GM19463 (cell line): ENCODE measurements around the gene DSG4.

Experiments used
- ATAC-seq: cut with Tn5 transposase; IDR thresholded peaks from one replicate; pipeline ENCODE4 v1.9.1; 2021; ENCODE audit warnings: mild to moderate bottlenecking, moderate library complexity; ENCODE audit not compliant: unreplicated experiment

DSG4 gene

DNA sequence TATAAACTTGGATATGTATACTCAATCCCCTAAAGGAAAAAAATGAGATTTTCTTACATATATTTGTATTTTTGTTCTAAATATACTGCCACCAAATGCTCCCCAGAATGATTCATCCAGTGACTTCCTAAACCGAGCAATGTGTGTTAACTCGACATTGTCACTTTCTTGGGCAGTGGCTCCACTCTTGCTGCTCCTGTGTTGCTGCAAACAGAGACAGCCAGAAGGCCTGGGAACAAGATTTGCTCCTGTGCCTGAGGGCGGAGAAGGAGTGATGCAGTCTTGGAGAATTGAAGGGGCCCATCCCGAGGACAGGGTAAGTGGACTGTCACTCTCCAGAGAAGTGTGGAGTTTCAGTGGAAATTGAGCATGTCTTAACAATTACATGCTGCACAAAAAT is 32.7 kb downstream of the DSG4 start:
- no peak for ATAC-seq

GRCh38 chr18:31410716-31411483 is 34.3 kb downstream of the DSG4 start:
- no peak for ATAC-seq

DNA sequence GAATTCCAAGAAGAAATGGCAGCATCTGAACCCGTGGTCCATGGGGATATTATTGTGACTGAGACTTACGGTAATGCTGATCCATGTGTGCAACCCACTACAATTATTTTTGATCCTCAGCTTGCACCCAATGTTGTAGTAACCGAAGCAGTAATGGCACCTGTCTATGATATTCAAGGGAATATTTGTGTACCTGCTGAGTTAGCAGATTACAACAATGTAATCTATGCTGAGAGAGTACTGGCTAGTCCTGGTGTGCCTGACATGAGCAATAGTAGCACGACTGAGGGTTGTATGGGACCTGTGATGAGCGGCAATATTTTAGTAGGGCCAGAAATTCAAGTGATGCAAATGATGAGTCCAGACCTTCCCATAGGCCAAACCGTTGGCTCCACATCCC is 36.6 kb downstream of the DSG4 start:
- no peak for ATAC-seq

- ATAC-seq: no peak
Measured at GRCh38 chr18:31417850-31418249, 41.3 kb downstream of the DSG4 start.

GRCh38 chr18:31419457-31419932 is 42.9 kb downstream of the DSG4 start:
- ATAC-seq: no peak

DNA sequence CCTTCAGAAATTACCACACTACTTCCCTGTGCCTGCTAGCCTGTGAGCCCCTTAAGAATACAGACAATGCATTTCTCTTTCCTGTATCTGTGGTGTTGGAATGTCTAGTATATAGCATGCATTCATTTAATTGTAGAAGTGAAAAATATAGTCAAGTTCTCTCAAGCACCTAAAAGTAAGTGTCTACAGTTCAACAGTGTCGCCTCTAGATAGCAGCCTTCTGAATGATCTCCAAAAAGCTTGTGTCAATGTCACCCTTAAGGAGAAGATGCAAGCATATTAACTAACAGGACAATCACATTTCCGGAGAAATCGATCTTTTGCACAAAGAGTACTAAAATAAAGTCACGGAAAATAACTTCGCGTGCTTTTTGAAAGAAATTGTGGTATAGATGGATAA is 43.5 kb downstream of the DSG4 start:
- no peak for ATAC-seq

DNA sequence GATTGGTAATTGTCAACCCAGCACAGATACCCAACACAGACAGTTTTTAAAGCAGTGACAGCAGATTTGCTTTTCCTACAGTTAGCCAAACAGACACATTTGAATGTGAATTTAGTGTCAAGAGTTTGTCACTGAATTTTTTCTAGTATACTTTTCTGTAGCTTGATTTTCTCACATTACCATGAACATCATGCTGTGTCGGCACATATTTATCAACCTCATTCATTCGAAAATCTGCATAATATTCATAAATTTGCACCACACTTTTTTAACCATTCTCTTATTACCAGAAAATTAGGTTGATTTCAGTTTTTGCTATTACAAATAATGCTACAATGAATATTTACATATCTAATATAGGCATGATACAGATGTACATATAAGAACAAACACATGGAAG is 43.9 kb downstream of the DSG4 start:
- no peak for ATAC-seq

- ATAC-seq: peak; percentile 87
Measured at GRCh38 chr18:31424383-31424988, 47.9 kb downstream of the DSG4 start.

- ATAC-seq: no peak
Measured at GRCh38 chr18:31426021-31426420, 49.4 kb downstream of the DSG4 start.

DNA sequence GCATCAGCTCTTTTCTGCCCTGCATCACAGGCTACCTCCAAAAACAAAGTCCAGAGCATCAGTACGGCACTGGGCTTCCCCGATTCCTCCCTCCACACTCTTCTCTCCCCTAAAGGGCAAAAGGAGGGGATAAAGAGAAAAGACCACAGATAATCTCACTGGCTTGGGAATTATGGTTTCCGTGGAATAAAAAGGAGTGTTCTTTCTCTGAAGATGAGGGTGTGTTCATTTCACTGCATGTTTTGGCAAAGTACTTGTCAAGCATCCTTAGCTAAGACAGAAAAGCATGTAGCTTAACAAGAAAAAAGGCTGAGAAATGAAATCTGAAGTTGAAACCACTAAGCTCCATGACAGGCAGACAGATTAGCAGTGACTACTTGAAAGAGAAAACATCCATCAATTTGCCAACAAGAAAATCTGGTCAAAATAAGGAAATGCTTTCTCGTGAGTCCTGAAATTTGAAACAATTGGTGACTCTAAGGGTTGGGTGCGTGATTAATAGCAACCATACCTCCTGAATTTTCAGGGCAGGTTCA is 50.4 kb downstream of the DSG4 start:
- ATAC-seq: no peak

DNA sequence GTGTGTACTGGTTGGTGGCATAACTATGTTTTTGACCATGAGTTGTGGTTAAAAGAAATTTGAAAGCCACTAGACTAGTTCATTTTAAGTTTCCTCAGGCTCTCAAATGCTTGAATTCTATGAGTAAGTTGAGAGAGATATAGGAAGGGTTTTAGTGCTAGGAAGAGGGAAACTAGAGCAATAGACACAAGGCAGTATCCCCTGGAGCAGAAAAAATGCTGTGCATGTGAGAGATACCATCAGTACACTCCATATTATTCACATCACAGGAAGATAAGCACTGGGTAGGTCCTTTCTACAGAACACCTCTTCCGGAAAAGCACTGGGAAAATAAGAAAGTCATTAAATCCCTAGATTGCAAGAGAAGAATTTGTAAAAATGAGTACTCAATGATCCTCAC is 51.6 kb downstream of the DSG4 start:
- ATAC-seq: no peak

GRCh38 chr18:31429623-31430022 is 53.0 kb downstream of the DSG4 start:
- ATAC-seq: no peak

DNA sequence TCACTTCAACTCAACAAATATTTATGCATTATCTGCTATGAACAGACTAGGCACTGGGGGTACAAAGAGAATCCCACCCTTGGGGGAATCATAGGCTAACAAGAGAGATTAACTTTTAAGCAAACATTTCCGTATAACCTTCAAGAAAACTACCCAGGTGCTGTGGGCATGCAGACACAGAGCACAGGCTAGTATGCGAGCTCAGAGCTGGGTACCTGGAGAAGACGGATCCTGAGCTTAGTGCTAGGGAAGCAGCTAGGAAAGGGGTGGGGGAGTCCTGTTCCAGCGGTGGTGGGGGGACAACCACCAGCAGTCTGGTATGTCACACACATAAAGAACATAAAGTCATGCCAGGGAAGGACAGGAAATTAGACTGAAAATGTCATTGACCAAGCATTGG is 53.5 kb downstream of the DSG4 start:
- no peak for ATAC-seq

DNA sequence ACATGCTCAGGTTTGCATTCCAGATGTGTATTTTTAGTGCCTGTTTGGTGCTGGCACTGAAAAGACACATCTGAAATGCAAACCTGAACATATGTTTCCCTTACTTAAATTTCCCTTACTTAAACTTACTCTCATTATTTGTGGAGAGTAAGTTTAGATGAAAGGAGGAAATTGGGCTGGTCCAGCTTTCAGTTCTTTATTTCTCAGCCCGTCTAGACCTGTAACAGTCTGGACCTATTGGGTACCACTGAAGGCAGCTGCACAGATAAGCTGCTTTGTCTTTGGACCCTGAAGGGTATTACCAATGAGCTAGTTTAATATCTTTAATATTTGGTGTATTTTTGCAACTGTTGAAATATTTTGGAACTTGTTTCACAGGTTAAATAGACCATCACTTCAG is 54.0 kb downstream of the DSG4 start:
- ATAC-seq: no peak

DNA sequence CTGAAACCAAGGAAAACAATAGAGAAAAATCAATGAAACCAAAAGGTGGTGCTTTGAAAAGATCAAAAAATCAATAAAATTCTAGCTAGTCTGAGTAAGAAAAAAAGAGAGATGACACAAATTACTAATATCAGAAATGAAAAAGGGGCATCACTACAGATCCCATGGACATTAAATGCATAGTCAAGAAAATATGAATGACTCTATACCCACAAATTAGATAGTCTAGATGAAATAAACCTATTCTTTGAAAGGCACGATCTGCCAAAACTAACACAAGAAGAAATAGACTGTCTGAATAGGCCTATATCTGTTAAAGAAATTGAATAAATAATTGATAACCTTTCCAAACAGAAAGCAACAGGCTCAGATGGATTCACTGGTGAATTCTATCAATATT is 55.7 kb downstream of the DSG4 start:
- ATAC-seq: no peak

DNA sequence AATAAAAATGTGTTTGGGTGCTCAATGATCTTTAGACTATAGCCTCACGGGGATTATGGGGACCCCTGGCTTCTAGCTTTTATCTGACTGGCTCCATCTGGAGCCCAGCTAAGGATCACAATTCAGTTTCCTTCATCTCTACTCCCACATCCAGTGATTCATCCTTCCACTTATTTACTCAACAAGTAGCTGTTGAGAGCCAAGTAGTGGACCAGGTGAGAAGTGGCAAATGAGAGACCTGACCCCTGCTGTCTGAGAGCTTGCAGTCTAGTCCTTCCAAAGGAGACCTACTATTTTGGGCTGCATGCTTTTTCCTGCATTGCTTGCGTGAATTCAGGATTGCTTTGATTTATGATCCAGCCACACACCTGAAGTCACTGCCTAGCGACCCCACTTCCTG is 60.2 kb downstream of the DSG4 start:
- no peak for ATAC-seq

GRCh38 chr18:31438402-31438801 is 61.8 kb downstream of the DSG4 start:
- no peak for ATAC-seq

DNA sequence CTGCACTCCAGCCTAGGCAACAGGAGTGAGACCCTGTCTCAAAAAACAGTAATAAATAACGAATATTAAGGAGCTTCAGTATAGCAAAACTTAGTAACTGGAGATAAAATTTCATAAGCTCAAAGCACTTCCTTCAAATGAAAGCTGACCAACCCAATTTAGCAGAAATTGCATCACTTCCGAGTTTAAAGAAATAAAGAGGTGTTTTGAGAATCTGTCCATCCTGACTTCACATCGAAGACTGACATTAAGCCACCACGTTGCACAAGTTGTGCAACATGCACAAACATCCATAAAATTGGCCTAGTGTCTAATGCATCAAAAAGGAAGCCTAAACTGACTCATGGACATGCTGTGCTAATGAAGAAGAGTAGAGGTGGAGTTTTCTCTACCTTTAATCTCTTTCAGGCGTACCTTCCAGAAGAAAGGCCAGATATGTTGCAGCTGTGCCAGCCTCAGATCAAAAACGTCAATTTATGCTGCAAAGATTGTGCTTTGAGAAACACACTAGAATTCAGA is 63.3 kb downstream of the DSG4 start:
- no peak for ATAC-seq

DNA sequence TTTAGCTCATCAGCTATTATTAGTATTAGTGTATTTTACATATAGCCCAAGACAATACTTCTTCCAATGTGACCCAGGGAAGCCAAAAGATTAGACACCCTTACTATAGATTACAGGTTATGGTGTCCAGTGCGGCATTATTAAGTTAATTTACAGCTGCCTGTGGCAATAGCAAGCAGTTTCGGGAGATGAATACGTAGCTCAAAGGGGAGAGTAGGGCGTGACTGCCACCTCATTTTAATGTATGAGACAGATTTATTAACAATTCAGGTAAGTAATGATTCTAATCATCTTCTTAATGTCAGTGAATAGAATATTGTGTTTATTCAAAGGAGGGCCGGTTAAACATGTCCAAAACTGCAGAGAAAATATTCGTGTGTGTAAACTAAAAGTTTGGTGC is 64.2 kb downstream of the DSG4 start:
- no peak for ATAC-seq

GRCh38 chr18:31441493-31441892 is 64.9 kb downstream of the DSG4 start:
- no peak for ATAC-seq

GRCh38 chr18:31444142-31444541 is 67.6 kb downstream of the DSG4 start:
- no peak for ATAC-seq

GRCh38 chr18:31445908-31446307 is 69.3 kb downstream of the DSG4 start:
- no peak for ATAC-seq
